Osteoblast (primary cell): ENCODE measurements around the gene MEIS1. TPM values are rescaled to one million over a fixed set of nuclear protein-coding genes. Genes with fewer than 3 reads are reported as not detected.

Experiments
- DNase-seq: peaks from one replicate; pipeline ENCODE4 v3.0.0; 2011; ENCODE audit warnings: low spot score, mixed read lengths; ENCODE audit not compliant: insufficient read length; ENCODE audit errors: missing footprints
- H2AFZ ChIP-seq: 2 replicates; pipeline ENCODE4 v1.6.0; 2011; ENCODE audit warnings: mild to moderate bottlenecking, low read length
- H3K27ac ChIP-seq: 2 replicates; pipeline ENCODE4 v1.5.1; 2011; ENCODE audit warnings: mild to moderate bottlenecking, low read depth, low read length, moderate library complexity
- H3K27me3 ChIP-seq: 2 replicates; pipeline ENCODE4 v1.6.0; 2012; ENCODE audit warnings: mild to moderate bottlenecking, control low read depth, inconsistent platforms, low read length, moderate library complexity; ENCODE audit not compliant: insufficient read depth
- H3K36me3 ChIP-seq: 2 replicates; pipeline ENCODE4 v1.5.1; 2011; ENCODE audit warnings: mild to moderate bottlenecking, low read length, control low read depth, moderate library complexity; ENCODE audit not compliant: insufficient read depth
- H3K4me1 ChIP-seq: 2 replicates; pipeline ENCODE4 v1.5.1; 2011; ENCODE audit warnings: mild to moderate bottlenecking, low read length, control low read depth, moderate library complexity; ENCODE audit not compliant: insufficient read depth
- H3K4me2 ChIP-seq: 2 replicates; pipeline ENCODE4 v1.6.0; 2011; ENCODE audit warnings: mild to moderate bottlenecking, low read length; ENCODE audit not compliant: insufficient read depth
- H3K4me3 ChIP-seq: fragments of 200-600 bp; sonication (generic); 3 replicates; pipeline ENCODE4 v1.5.1; 2012; ENCODE audit warnings: mild to moderate bottlenecking, low read length, inconsistent platforms; ENCODE audit not compliant: insufficient read depth
- H3K79me2 ChIP-seq: 2 replicates; pipeline ENCODE4 v1.6.0; 2012; ENCODE audit warnings: mild to moderate bottlenecking, low read length, control low read depth, inconsistent platforms; ENCODE audit not compliant: insufficient read depth
- H3K9me3 ChIP-seq: 2 replicates; pipeline ENCODE4 v1.5.1; 2011; ENCODE audit warnings: low read depth, low read length, control low read depth
- H4K20me1 ChIP-seq: 2 replicates; pipeline ENCODE4 v1.6.0; 2012; ENCODE audit warnings: mild to moderate bottlenecking, low read length, control low read depth; ENCODE audit not compliant: insufficient read depth
- CTCF ChIP-seq: IDR thresholded peaks from 2 replicates; pipeline ENCODE4 v1.5.1; 2011; ENCODE audit warnings: mild to moderate bottlenecking, low read depth, low read length, moderate library complexity; ENCODE audit errors: extremely low read depth
- total RNA-seq: library from RNA; depleted of rRNA; stranded (reverse); fragments of >200 nt; gene quantifications from 2 replicates; pipeline ENCODE4 v1.2.3, GENCODE V29; 2012

Gene MEIS1
- total RNA-seq, 1 donor: 11.9 TPM

- no peaks in the 10 kb centered on the region for H3K27me3 ChIP-seq
- peaks cover 51% of the 10 kb centered on the region for H3K79me2 ChIP-seq
Observed at GRCh38 chr2:66437109-66437690, 2.3 kb downstream of the MEIS1 start.

GRCh38 chr2:66437691-66438497 is 3.0 kb downstream of the MEIS1 start:
- peaks cover 51% of the 10 kb centered on the region for H3K79me2 ChIP-seq

More at GRCh38 chr2:66437109-66437690, 2.3 kb downstream of the MEIS1 start:
- Histone ChIP-seq H3K4me1 (peaks cover 21% of the 10 kb centered on the region), H3K4me3 (peak overlapping the region; percentile 86), H3K27ac (peak overlapping the region; percentile 86), H3K4me2 (peak overlapping the region; percentile 100), H2AFZ (peak overlapping the region; percentile 80), H4K20me1 (no peaks in the 10 kb centered on the region), H3K36me3 (no peaks in the 10 kb centered on the region), H3K9me3 (no peaks in the 10 kb centered on the region)
- DNase-seq: no peak
- TF ChIP-seq CTCF: no peak

GRCh38 chr2:66438498-66438833 is 3.5 kb downstream of the MEIS1 start:
- Histone ChIP-seq H3K79me2 (peaks cover 51% of the 10 kb centered on the region), H3K4me3 (peak overlapping the region; percentile 86), H3K4me2 (peak overlapping the region; percentile 100), H3K27ac (peak overlapping the region; percentile 86), H3K27me3 (no peaks in the 10 kb centered on the region), H4K20me1 (no peaks in the 10 kb centered on the region), H3K9me3 (no peaks in the 10 kb centered on the region), H3K4me1 (peaks cover 21% of the 10 kb centered on the region), H3K36me3 (peaks cover 10% of the 10 kb centered on the region), H2AFZ (peak overlapping the region; percentile 80)
- DNase-seq: no peak
- no peak for TF ChIP-seq CTCF

More at GRCh38 chr2:66437691-66438497, 3.0 kb downstream of the MEIS1 start:
- H3K4me3 ChIP-seq: peak overlapping the region; percentile 86
- H3K4me1 ChIP-seq: peaks cover 21% of the 10 kb centered on the region
- H2AFZ ChIP-seq: peak overlapping the region; percentile 80
- H3K4me2 ChIP-seq: peak overlapping the region; percentile 100
- no peaks in the 10 kb centered on the region for H3K27me3 ChIP-seq
- no peaks in the 10 kb centered on the region for H3K9me3 ChIP-seq
- H4K20me1 ChIP-seq: no peaks in the 10 kb centered on the region
- H3K36me3 ChIP-seq: peaks cover 4% of the 10 kb centered on the region
- no peak for TF ChIP-seq CTCF
- peak overlapping the region; percentile 86 for H3K27ac ChIP-seq
- no peak for DNase-seq
